CD4-positive, CD25-positive, alpha-beta regulatory T cell (primary cell): ENCODE results near the gene ENTR1. TPM values are rescaled to one million over a fixed set of nuclear protein-coding genes. Genes with fewer than 3 reads are reported as not detected.

Experiments used
- ATAC-seq, 2 donors: fragments of 150-1000 bp; cut with Tn5 transposase; one replicate each; pipeline ENCODE4 v1.10.0; 2021; ENCODE audit warnings: low read depth in 2 of 2, moderate number of reproducible peaks in 2 of 2, moderate library complexity in 1 of 2
- DNase-seq, 3 donors: peaks; one replicate each; pipeline versions ENCODE4 v3.0.0 to v3.0.0-alpha.2; 2012 to 2022; ENCODE audit warnings: mixed read lengths in 1 of 3
- H3K27ac ChIP-seq: one replicate; pipeline ENCODE4 v1.7.0; 2013; ENCODE audit warnings: mild to moderate bottlenecking, low read length; ENCODE audit not compliant: insufficient read depth, poor library complexity, severe bottlenecking
- H3K27me3 ChIP-seq: one replicate; pipeline ENCODE4 v1.7.0; 2013; ENCODE audit warnings: low read length; ENCODE audit not compliant: control insufficient read depth, insufficient read depth
- H3K36me3 ChIP-seq: one replicate; pipeline ENCODE4 v1.7.0; 2013; ENCODE audit warnings: mild to moderate bottlenecking, low read length, moderate library complexity; ENCODE audit not compliant: control insufficient read depth, insufficient read depth
- H3K4me1 ChIP-seq: 2 replicates; pipeline ENCODE4 v1.7.0; 2013; ENCODE audit warnings: mild to moderate bottlenecking, low read length; ENCODE audit not compliant: insufficient read depth, control insufficient read depth, poor library complexity, severe bottlenecking
- H3K4me3 ChIP-seq: one replicate; pipeline ENCODE4 v1.7.0; 2013; ENCODE audit warnings: low read depth, mild to moderate bottlenecking, low read length, moderate library complexity
- H3K9me3 ChIP-seq, 2 experiments: 1 replicate in 1 of 2; 2 replicates in 1 of 2; pipeline ENCODE4 v1.7.0; 2013; ENCODE audit warnings: low read length in 2 of 2, mild to moderate bottlenecking in 1 of 2, moderate library complexity in 1 of 2; ENCODE audit not compliant: control insufficient read depth in 2 of 2
- H3K27ac Mint-ChIP-seq, 3 donors: one replicate each; pipeline ENCODE4 v1.8.0; 2020 to 2022; ENCODE audit warnings: mild to moderate bottlenecking in 3 of 3, mixed read lengths in 3 of 3, moderate library complexity in 2 of 3
- H3K27me3 Mint-ChIP-seq: one replicate; pipeline ENCODE4 v1.8.0; 2022; ENCODE audit warnings: mild to moderate bottlenecking, mixed read lengths
- H3K36me3 Mint-ChIP-seq: one replicate; pipeline ENCODE4 v1.8.0; 2020; ENCODE audit warnings: mixed read lengths
- H3K4me1 Mint-ChIP-seq, 4 donors: one replicate each; pipeline ENCODE4 v1.8.0; 2020 to 2022; ENCODE audit warnings: mixed read lengths in 4 of 4, mild to moderate bottlenecking in 1 of 4
- H3K4me3 Mint-ChIP-seq, 4 donors: one replicate each; pipeline ENCODE4 v1.8.0; 2020 to 2022; ENCODE audit warnings: mild to moderate bottlenecking in 4 of 4, mixed read lengths in 4 of 4, moderate library complexity in 3 of 4
- H3K9me3 Mint-ChIP-seq, 7 donors: one replicate each; pipeline ENCODE4 v1.8.0; 2020 to 2022; ENCODE audit warnings: mixed read lengths in 7 of 7, mild to moderate bottlenecking in 3 of 7, moderate library complexity in 2 of 7
- polyA plus RNA-seq, 4 donors: library from polyadenylated mRNA; unstranded; fragments of 300-500 nt; fragmentation: Illumina TruSeq; gene quantifications; one replicate each; pipeline ENCODE4 v1.2.3, GENCODE V29; 2021
- total RNA-seq: library from RNA; stranded (reverse); gene quantifications from one replicate; pipeline ENCODE4 v1.2.3, GENCODE V29; 2022

ENTR1 gene
- total and polyA plus RNA-seq, 5 donors from 2014 or later, result 7.8 to 63.2 (median 9.6) TPM

- Histone ChIP-seq H3K27ac (peak overlapping the region; percentile 65), H3K9me3 (no peaks in the 10 kb centered on the region), H3K4me1 (peaks cover 33% of the 10 kb centered on the region), H3K27me3 (no peaks in the 10 kb centered on the region), H3K36me3 (peaks cover 9% of the 10 kb centered on the region), H3K4me3 (peak overlapping the region; percentile 56)
- peak in 1 of 3 donors; percentile 14 for DNase-seq
- peak overlapping the region; percentile 32 to 81 (median 69) for H3K27ac Mint-ChIP-seq
- H3K4me1 Mint-ChIP-seq, result peaks cover 0 to 29% (median 19%) of the 10 kb centered on the region in 4 donors
- no peak for ATAC-seq
- peaks cover 4% of the 10 kb centered on the region for H3K27me3 Mint-ChIP-seq
- H3K4me3 Mint-ChIP-seq, result peak overlapping the region; percentile 87 to 95 (median 92)
- H3K36me3 Mint-ChIP-seq, result peaks cover 16% of the 10 kb centered on the region
- H3K9me3 Mint-ChIP-seq, result peaks cover 0 to 2% (median 0%) of the 10 kb centered on the region in 7 donors
Measured at GRCh38 chr9:136437839-136438547, 27.6 kb upstream of the ENTR1 start.

GRCh38 chr9:136437430-136437829 lies 27.0 kb upstream of the ENTR1 start:
- ATAC-seq (no peak), DNase-seq (no peak)
- no peaks in the 10 kb centered on the region for H3K27me3 ChIP-seq
- peak overlapping the region; percentile 87 to 95 (median 92) for H3K4me3 Mint-ChIP-seq
- H3K4me3 ChIP-seq, result no peak overlapping the region
- H3K36me3 ChIP-seq, result peaks cover 5% of the 10 kb centered on the region
- peaks cover 10% of the 10 kb centered on the region for H3K36me3 Mint-ChIP-seq
- peaks cover 33% of the 10 kb centered on the region for H3K4me1 ChIP-seq
- peaks cover 0 to 29% (median 19%) of the 10 kb centered on the region in 4 donors for H3K4me1 Mint-ChIP-seq
- H3K9me3 Mint-ChIP-seq, result no peaks in the 10 kb centered on the region
- H3K27ac Mint-ChIP-seq, result peak overlapping the region; percentile 44 to 80 (median 52)
- H3K27me3 Mint-ChIP-seq, result peaks cover 4% of the 10 kb centered on the region
- H3K9me3 ChIP-seq, result no peaks in the 10 kb centered on the region
- H3K27ac ChIP-seq, result no peak overlapping the region

- no peaks in the 10 kb centered on the region for H3K9me3 ChIP-seq
- peaks cover 0 to 27% (median 19%) of the 10 kb centered on the region in 4 donors for H3K4me1 Mint-ChIP-seq
- ATAC-seq (no peak), DNase-seq (no peak)
- H3K27me3 Mint-ChIP-seq, result peaks cover 4% of the 10 kb centered on the region
- H3K27me3 ChIP-seq, result no peaks in the 10 kb centered on the region
- peaks cover 5% of the 10 kb centered on the region for H3K36me3 Mint-ChIP-seq
- no peaks in the 10 kb centered on the region for H3K36me3 ChIP-seq
- peaks cover 33% of the 10 kb centered on the region for H3K4me1 ChIP-seq
- H3K27ac ChIP-seq, result no peak overlapping the region
- peak overlapping the region in 3 of 4 donors; percentile 87 to 95 (median 90) for H3K4me3 Mint-ChIP-seq
- no peak overlapping the region for H3K4me3 ChIP-seq
- H3K9me3 Mint-ChIP-seq, result no peaks in the 10 kb centered on the region
- H3K27ac Mint-ChIP-seq, result peak overlapping the region; percentile 43 to 92 (median 75)
Measured at GRCh38 chr9:136436055-136436634, 25.7 kb upstream of the ENTR1 start.

- H3K27me3 ChIP-seq, result no peaks in the 10 kb centered on the region
- H3K9me3 ChIP-seq, result no peaks in the 10 kb centered on the region
- peaks cover 28% of the 10 kb centered on the region for H3K4me1 ChIP-seq
- Mint-ChIP-seq H3K36me3 (peaks cover 5% of the 10 kb centered on the region), H3K9me3 (no peaks in the 10 kb centered on the region), H3K4me3 (no peak overlapping the region), H3K27ac (no peak overlapping the region), H3K4me1 (peaks cover 0 to 27% (median 19%) of the 10 kb centered on the region in 4 donors), H3K27me3 (no peaks in the 10 kb centered on the region)
- no peak for ATAC-seq
- H3K4me3 ChIP-seq, result no peak overlapping the region
- peaks cover 10% of the 10 kb centered on the region for H3K36me3 ChIP-seq
- DNase-seq, result no peak
- H3K27ac ChIP-seq, result no peak overlapping the region
Measured at GRCh38 chr9:136434580-136435169, 24.3 kb upstream of the ENTR1 start.

GRCh38 chr9:136433849-136434579 lies 23.6 kb upstream of the ENTR1 start:
- H3K27me3 ChIP-seq, result no peaks in the 10 kb centered on the region
- H3K4me1 ChIP-seq, result peaks cover 28% of the 10 kb centered on the region
- peaks cover 13% of the 10 kb centered on the region for H3K36me3 ChIP-seq
- Mint-ChIP-seq H3K4me3 (no peak overlapping the region), H3K9me3 (no peaks in the 10 kb centered on the region), H3K27ac (no peak overlapping the region), H3K36me3 (peaks cover 5% of the 10 kb centered on the region), H3K27me3 (no peaks in the 10 kb centered on the region), H3K4me1 (peaks cover 0 to 27% (median 19%) of the 10 kb centered on the region in 4 donors)
- H3K9me3 ChIP-seq, result no peaks in the 10 kb centered on the region
- H3K4me3 ChIP-seq, result no peak overlapping the region
- DNase-seq (no peak), ATAC-seq (no peak)
- no peak overlapping the region for H3K27ac ChIP-seq

GRCh38 chr9:136433043-136433715 lies 22.8 kb upstream of the ENTR1 start:
- no peak overlapping the region for H3K4me3 ChIP-seq
- peaks cover 13% of the 10 kb centered on the region for H3K36me3 ChIP-seq
- H3K27ac ChIP-seq, result no peak overlapping the region
- no peaks in the 10 kb centered on the region for H3K9me3 ChIP-seq
- H3K27ac Mint-ChIP-seq, result no peak overlapping the region
- ATAC-seq, result no peak
- no peak for DNase-seq
- H3K27me3 Mint-ChIP-seq, result no peaks in the 10 kb centered on the region
- H3K36me3 Mint-ChIP-seq, result peaks cover 5% of the 10 kb centered on the region
- H3K27me3 ChIP-seq, result no peaks in the 10 kb centered on the region
- H3K9me3 Mint-ChIP-seq, result no peaks in the 10 kb centered on the region
- no peak overlapping the region for H3K4me3 Mint-ChIP-seq
- peaks cover 0 to 24% (median 18%) of the 10 kb centered on the region in 4 donors for H3K4me1 Mint-ChIP-seq
- peaks cover 21% of the 10 kb centered on the region for H3K4me1 ChIP-seq

GRCh38 chr9:136432591-136432990 lies 22.2 kb upstream of the ENTR1 start:
- Mint-ChIP-seq H3K4me1 (peaks cover 0 to 20% (median 16%) of the 10 kb centered on the region in 4 donors), H3K27me3 (no peaks in the 10 kb centered on the region), H3K36me3 (peaks cover 5% of the 10 kb centered on the region), H3K4me3 (no peak overlapping the region), H3K27ac (no peak overlapping the region), H3K9me3 (no peaks in the 10 kb centered on the region)
- H3K4me1 ChIP-seq, result peaks cover 15% of the 10 kb centered on the region
- no peak overlapping the region for H3K27ac ChIP-seq
- peaks cover 13% of the 10 kb centered on the region for H3K36me3 ChIP-seq
- no peak overlapping the region for H3K4me3 ChIP-seq
- DNase-seq (no peak), ATAC-seq (no peak)
- H3K9me3 ChIP-seq, result no peaks in the 10 kb centered on the region
- no peaks in the 10 kb centered on the region for H3K27me3 ChIP-seq
